ENCODE data around the gene IL23R. TPM values are rescaled to one million over a fixed set of nuclear protein-coding genes. Genes with fewer than 3 reads are reported as not detected.

IL23R gene
- total and polyA plus RNA-seq, 12 donors = 0.03 to 9.5 (median 1.9) TPM

GRCh38 chr1:67269061-67269460, 102.8 kb downstream of the IL23R start:
- TF ChIP-seq POLR2A (IDR thresholded peaks at IDR 0.05) (no peak), CTCF (IDR thresholded peaks at IDR 0.05) (no peak)
- H3K4me1 ChIP-seq (replicated peaks in 1 of 2) = no peaks in the 10 kb centered on the region
- no peaks in the 10 kb centered on the region for H3K9me3 ChIP-seq (replicated peaks in 1 of 3)
- intact Hi-C loops (cut with DNase I) = no loop called here
- H3K27me3 ChIP-seq = no peaks in the 10 kb centered on the region
- no peak for DNase-seq
- H3K4me3 ChIP-seq = no peak overlapping the region
- H3K27ac ChIP-seq = no peak overlapping the region
- WGBS, 4 donors = 85 to 93% (median 88%) methylated on average over 3 of the region's 3 CpGs
- no peaks in the 10 kb centered on the region for H3K36me3 ChIP-seq (replicated peaks in 1 of 2)

GRCh38 chr1:67270541-67270940, 104.3 kb downstream of the IL23R start:
- TF ChIP-seq POLR2A (IDR thresholded peaks at IDR 0.05) (no peak), CTCF (IDR thresholded peaks at IDR 0.05) (no peak)
- intact Hi-C loops (cut with DNase I) = no loop called here
- no peak for DNase-seq
- Histone ChIP-seq H3K27me3 (no peaks in the 10 kb centered on the region), H3K9me3 (replicated peaks in 1 of 3) (no peaks in the 10 kb centered on the region), H3K4me3 (no peak overlapping the region), H3K36me3 (replicated peaks in 1 of 2) (no peaks in the 10 kb centered on the region), H3K27ac (no peak overlapping the region), H3K4me1 (replicated peaks in 1 of 2) (no peaks in the 10 kb centered on the region)
- WGBS, 4 donors = 89 to 93% (median 91%) methylated on average over 3 of the region's 3 CpGs

- Histone ChIP-seq H3K9me3 (replicated peaks in 1 of 3) (no peaks in the 10 kb centered on the region), H3K4me3 (no peak overlapping the region), H3K27me3 (no peaks in the 10 kb centered on the region), H3K36me3 (replicated peaks in 1 of 2) (no peaks in the 10 kb centered on the region), H3K4me1 (replicated peaks in 1 of 2) (no peaks in the 10 kb centered on the region), H3K27ac (no peak overlapping the region)
- no peak for TF ChIP-seq CTCF (IDR thresholded peaks at IDR 0.05)
- TF ChIP-seq POLR2A (IDR thresholded peaks at IDR 0.05) = no peak
- intact Hi-C loops (cut with DNase I) = no loop called here
- DNase-seq = no peak
- WGBS, 4 donors = 89 to 93% (median 92%) methylated on average over 4 of the region's 4 CpGs
Measured at GRCh38 chr1:67273591-67273990, 107.3 kb downstream of the IL23R start.

GRCh38 chr1:67274623-67275325, 108.5 kb downstream of the IL23R start:
- 78 to 90% (median 86%) methylated on average over 5 of the region's 5 CpGs for WGBS, 4 donors
- TF ChIP-seq POLR2A (IDR thresholded peaks at IDR 0.05) = no peak
- TF ChIP-seq CTCF (IDR thresholded peaks at IDR 0.05) = no peak
- Histone ChIP-seq H3K4me1 (replicated peaks in 1 of 2) (no peaks in the 10 kb centered on the region), H3K27me3 (no peaks in the 10 kb centered on the region), H3K9me3 (replicated peaks in 1 of 3) (no peaks in the 10 kb centered on the region), H3K4me3 (no peak overlapping the region), H3K36me3 (replicated peaks in 1 of 2) (no peaks in the 10 kb centered on the region), H3K27ac (no peak overlapping the region)
- intact Hi-C loops (cut with DNase I) = no loop called here
- DNase-seq = no peak

Measured in adrenal gland (tissue), 12 donors.